IMR-90 (cell line): ENCODE data around the gene ALOX15B. TPM values are rescaled to one million over a fixed set of nuclear protein-coding genes. Genes with fewer than 3 reads are reported as not detected.

ENCODE experiments used
- ATAC-seq: fragments of 200-7000 bp; cut with Tn5 transposase; 2 replicates; pipeline ENCODE4 v1.9.1; 2020; ENCODE audit warnings: low read depth, mild to moderate bottlenecking, moderate library complexity
- BruUV-seq: library from RNA; stranded (reverse); fragments of 400-500 nt; replicated peaks from 2 replicates; lab custom pipeline; 2021; lab: Mats Ljungman, UMichigan
- CTCF ChIA-PET: fragments of 300-600 bp; formaldehyde crosslinking; extraction: SDS; loops from one replicate; lab custom pipeline; 2021; ENCODE audit warnings: antibody characterized with exemption; lab: Yijun Ruan, JAX
- POLR2A ChIA-PET: fragments of 300-600 bp; sonication (Branson Sonifier 250); formaldehyde crosslinking; loops from one replicate; lab custom pipeline; 2022; ENCODE audit warnings: antibody characterized with exemption; ENCODE audit not compliant: unreplicated experiment; lab: Charles Lee
- DNase-seq: peaks from one replicate; pipeline ENCODE4 v3.0.0; 2013
- H2AFZ ChIP-seq: replicated peaks from 2 replicates; pipeline ENCODE3; 2013; ENCODE audit warnings: low read length, mild to moderate bottlenecking; ENCODE audit not compliant: poor library complexity
- H2AK5ac ChIP-seq: 2 replicates; pipeline ENCODE4 v1.6.1; 2013; ENCODE audit warnings: low read depth, low read length, inconsistent platforms
- H2AK9ac ChIP-seq: replicated peaks from 2 replicates; pipeline ENCODE3; 2013; ENCODE audit warnings: mild to moderate bottlenecking, low read depth, low read length, moderate library complexity; ENCODE audit not compliant: poor library complexity
- H2BK120ac ChIP-seq: 2 replicates; pipeline ENCODE4 v1.6.1; 2013; ENCODE audit warnings: low read depth, low read length, inconsistent platforms
- H2BK15ac ChIP-seq: 3 replicates; pipeline ENCODE4 v1.6.1; 2013; ENCODE audit warnings: low read depth, low read length, inconsistent platforms
- H2BK20ac ChIP-seq: 2 replicates; pipeline ENCODE4 v1.6.1; 2013; ENCODE audit warnings: low read depth, mild to moderate bottlenecking, inconsistent platforms, low read length, moderate library complexity
- H2BK5ac ChIP-seq: 2 replicates; pipeline ENCODE4 v1.6.1; 2013; ENCODE audit warnings: mild to moderate bottlenecking, low read depth, low read length, inconsistent platforms; ENCODE audit not compliant: poor library complexity, severe bottlenecking
- H3K14ac ChIP-seq: replicated peaks from 2 replicates; pipeline ENCODE4 v1.6.1; 2013; ENCODE audit warnings: low read depth, low read length, inconsistent platforms
- H3K18ac ChIP-seq: 2 replicates; pipeline ENCODE4 v1.6.1; 2013; ENCODE audit warnings: low read depth, low read length, control low read depth
- H3K23ac ChIP-seq: 2 replicates; pipeline ENCODE4 v1.6.1; 2013; ENCODE audit warnings: low read depth, low read length, inconsistent platforms
- H3K27ac ChIP-seq: 2 replicates; pipeline ENCODE4 v1.5.1; 2013; ENCODE audit warnings: mild to moderate bottlenecking, control low read depth, low read length; ENCODE audit not compliant: insufficient read depth
- H3K27me3 ChIP-seq: 2 replicates; pipeline ENCODE4 v1.6.1; 2013; ENCODE audit warnings: low read length; ENCODE audit not compliant: control insufficient read depth, insufficient read depth
- H3K36me3 ChIP-seq: 2 replicates; pipeline ENCODE4 v1.6.1; 2013; ENCODE audit warnings: low read length, mixed read lengths; ENCODE audit not compliant: control insufficient read depth, insufficient read depth
- H3K4ac ChIP-seq: 2 replicates; pipeline ENCODE4 v1.6.1; 2013; ENCODE audit warnings: low read depth, low read length, inconsistent platforms
- H3K4me1 ChIP-seq: 2 replicates; pipeline ENCODE4 v1.6.1; 2013; ENCODE audit warnings: low read length, mixed read lengths; ENCODE audit not compliant: control insufficient read depth, insufficient read depth
- H3K4me2 ChIP-seq: 2 replicates; pipeline ENCODE4 v1.6.1; 2013; ENCODE audit warnings: low read depth, mild to moderate bottlenecking, control low read depth, low read length, moderate library complexity
- H3K4me3 ChIP-seq: 2 replicates; pipeline ENCODE4 v1.5.1; 2013; ENCODE audit warnings: low read depth, mild to moderate bottlenecking, control low read depth, low read length, moderate library complexity; ENCODE audit not compliant: insufficient read depth
- H3K56ac ChIP-seq: 2 replicates; pipeline ENCODE4 v1.6.1; 2013; ENCODE audit warnings: low read length, inconsistent platforms; ENCODE audit not compliant: insufficient read depth; ENCODE audit errors: extremely low read depth
- H3K79me1 ChIP-seq, 2 experiments: 2 replicates each; pipeline ENCODE4 v1.6.1; 2013; ENCODE audit warnings: low read length in 2 of 2, inconsistent platforms in 1 of 2, low read depth in 1 of 2
- H3K9ac ChIP-seq: 2 replicates; pipeline ENCODE4 v1.6.1; 2013; ENCODE audit warnings: low read depth, low read length, control low read depth
- H3K9me1 ChIP-seq: 2 replicates; pipeline ENCODE4 v1.6.1; 2013; ENCODE audit warnings: low read length, inconsistent platforms; ENCODE audit not compliant: insufficient read depth
- H3K9me3 ChIP-seq: 2 replicates; pipeline ENCODE4 v1.6.1; 2013; ENCODE audit warnings: low read length; ENCODE audit not compliant: control insufficient read depth, insufficient read depth
- H4K20me1 ChIP-seq: 2 replicates; pipeline ENCODE4 v1.6.1; 2013; ENCODE audit warnings: low read length, inconsistent platforms; ENCODE audit not compliant: insufficient read depth
- H4K5ac ChIP-seq: 2 replicates; pipeline ENCODE4 v1.6.1; 2013; ENCODE audit warnings: mild to moderate bottlenecking, low read depth, low read length, control low read depth
- H4K8ac ChIP-seq, 2 experiments: 2 replicates each; pipeline ENCODE4 v1.6.1; 2013; ENCODE audit warnings: low read depth in 2 of 2, low read length in 2 of 2, control low read depth in 1 of 2, inconsistent platforms in 1 of 2
- H4K91ac ChIP-seq: 2 replicates; pipeline ENCODE4 v1.6.1; 2013; ENCODE audit warnings: low read depth, low read length, inconsistent platforms; ENCODE audit not compliant: insufficient read depth
- BHLHE40 ChIP-seq: fragments of 150-350 bp; IDR thresholded peaks from 2 replicates; pipeline ENCODE4 v1.6.1; 2016; ENCODE audit warnings: mild to moderate bottlenecking, low read depth, low read length
- CEBPB ChIP-seq: IDR thresholded peaks from 2 replicates; pipeline ENCODE4 v1.6.1; 2012; ENCODE audit warnings: low read depth, low read length, improper control_type of control experiment
- CHD1 ChIP-seq: IDR thresholded peaks from 2 replicates; pipeline ENCODE4 v1.6.1; 2012; ENCODE audit warnings: low read depth, low read length, improper control_type of control experiment
- FOS ChIP-seq: fragments of 150-350 bp; IDR thresholded peaks from 2 replicates; pipeline ENCODE4 v1.6.1; 2016; ENCODE audit warnings: low read depth, low read length
- MAFK ChIP-seq: IDR thresholded peaks from 2 replicates; pipeline ENCODE4 v1.6.1; 2012; ENCODE audit warnings: low read depth, low read length, improper control_type of control experiment
- MAZ ChIP-seq: IDR thresholded peaks from 2 replicates; pipeline ENCODE4 v1.6.1; 2012; ENCODE audit warnings: low read depth, mild to moderate bottlenecking, low read length, improper control_type of control experiment, moderate library complexity, borderline replicate concordance
- MXI1 ChIP-seq: IDR thresholded peaks from 2 replicates; pipeline ENCODE4 v1.6.1; 2012; ENCODE audit warnings: low read depth, mild to moderate bottlenecking, low read length, moderate library complexity, borderline replicate concordance
- NFE2L2 ChIP-seq: fragments of 150-350 bp; IDR thresholded peaks from 2 replicates; pipeline ENCODE4 v1.6.1; 2016; ENCODE audit warnings: low read depth, mild to moderate bottlenecking, low read length
- POLR2A ChIP-seq: IDR thresholded peaks from 2 replicates; pipeline ENCODE4 v1.6.1; 2012; ENCODE audit warnings: mild to moderate bottlenecking, low read depth, low read length
- RCOR1 ChIP-seq: IDR thresholded peaks from 2 replicates; pipeline ENCODE4 v1.6.1; 2012; ENCODE audit warnings: mild to moderate bottlenecking, low read length, improper control_type of control experiment; ENCODE audit not compliant: insufficient replicate concordance
- RFX5 ChIP-seq: IDR thresholded peaks from 2 replicates; pipeline ENCODE4 v1.8.0; 2012; ENCODE audit warnings: low read depth, mild to moderate bottlenecking, low read length, moderate library complexity
- WGBS, 2 experiments: methylation state at CpG; one replicate each; pipeline versions ENCODE4 v1.1.5 to v1.1.7; 2013; ENCODE audit warnings: missing lambda C conversion rate in 2 of 2; ENCODE audit not compliant: insufficient read length in 1 of 2; ENCODE audit errors: extremely low coverage in 2 of 2; 5-methylcytosine and 5-hydroxymethylcytosine counted together
- dilution Hi-C: fragments of 300-500 bp; cut with HindIII; formaldehyde crosslinking; loops from one replicate; pipeline ENCODE4 v1.14.3; 2018; ENCODE audit warnings: low sequenced_read_pairs; ENCODE audit not compliant: unreplicated experiment
- in situ Hi-C: fragments of 300-500 bp; cut with MboI; formaldehyde crosslinking; loops from 3 replicates; pipeline ENCODE4 v1.14.3; 2019; ENCODE audit warnings: low sequenced_read_pairs, inconsistent platforms, mixed read lengths
- intact Hi-C: fragments of 100-400 bp; cut with micrococcal nuclease; formaldehyde crosslinking; loops from 2 replicates; pipeline ENCODE4 v1.10.0; 2022
- polyA plus RNA-seq, 3 experiments: library from polyadenylated mRNA; depleted of rRNA; stranded (reverse); fragments of >200 nt; gene quantifications; 2 replicates each; pipeline ENCODE4 v1.2.3, GENCODE V29; 2012; ENCODE audit warnings: low replicate concordance in 1 of 3
- total RNA-seq: library from RNA; depleted of rRNA; stranded (reverse); fragments of >200 nt; gene quantifications from 2 replicates; pipeline ENCODE4 v1.2.3, GENCODE V29; 2012
- TF ChIP-seq, protein P1 (sequence below): fragments of 150-350 bp; IDR thresholded peaks from 2 replicates; pipeline ENCODE4 v1.6.1; 2016; ENCODE audit warnings: low read depth, mild to moderate bottlenecking, low read length, moderate library complexity, borderline replicate concordance
- TF ChIP-seq, protein P2 (sequence below): conservative IDR thresholded peaks from 2 replicates; pipeline ENCODE4 v1.5.1; 2012; ENCODE audit warnings: mild to moderate bottlenecking, low read depth, low read length, improper control_type of control experiment
- TF ChIP-seq, protein P3 (sequence below): fragments of 150-350 bp; IDR thresholded peaks from 2 replicates; pipeline ENCODE4 v1.6.1; 2017; ENCODE audit warnings: mild to moderate bottlenecking, antibody characterized with exemption, low read length, low read depth

Gene ALOX15B
- total and polyA plus RNA-seq, 2 of the 4 experiments (the other 2 are of a cell fraction) = not detected

DNA sequence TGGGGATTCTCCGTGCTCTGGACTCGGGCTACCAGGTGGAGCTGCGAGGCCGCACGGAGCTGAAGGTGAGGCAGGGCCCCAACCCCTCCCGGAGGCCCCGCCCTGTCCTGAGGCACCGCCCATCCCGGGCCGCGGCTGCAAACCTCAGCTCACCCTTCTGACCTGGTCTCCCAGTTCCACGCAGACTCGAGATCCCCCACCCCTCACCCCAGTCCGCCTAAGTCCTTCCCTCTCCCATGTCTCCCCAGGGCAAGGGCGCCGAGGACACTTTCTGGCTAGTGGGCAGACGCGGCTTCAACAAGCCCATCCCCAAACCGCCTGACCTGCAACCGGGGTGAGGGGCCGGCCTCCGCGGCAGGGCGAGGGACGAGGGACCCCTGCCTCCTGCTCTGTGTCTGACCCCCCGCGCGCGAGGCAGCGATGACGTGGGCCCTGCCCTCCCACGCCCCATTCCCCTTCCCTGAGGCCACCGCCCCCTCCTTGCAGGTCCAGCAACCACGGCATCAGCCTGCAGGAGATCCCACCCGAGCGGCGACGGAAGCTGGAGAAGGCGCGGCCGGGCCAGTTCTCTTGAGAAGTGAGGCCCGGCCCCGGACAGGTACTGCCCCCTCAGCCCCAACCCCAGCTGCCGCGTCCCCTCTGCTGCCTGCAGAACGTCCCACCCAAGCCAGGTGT, 22.8 kb upstream of the ALOX15B start:
- no peak overlapping the region for H4K91ac ChIP-seq
- 0 out of 2 replicates have a peak overlapping the region, but pooled peaks have one; percentile 7 for H3K4me3 ChIP-seq
- no peaks in the 10 kb centered on the region for H3K9me1 ChIP-seq
- no peaks in the 10 kb centered on the region for H3K9me3 ChIP-seq
- H3K4ac ChIP-seq = no peak overlapping the region
- H2AK5ac ChIP-seq = no peak overlapping the region
- no peaks in the 10 kb centered on the region for H4K20me1 ChIP-seq
- no peak overlapping the region for H2BK5ac ChIP-seq
- H2BK120ac ChIP-seq = no peak overlapping the region
- BruUV-seq = no TSS peak
- no peak for TF ChIP-seq CEBPB
- no peak for TF ChIP-seq RFX5
- TF ChIP-seq, protein P1, sequence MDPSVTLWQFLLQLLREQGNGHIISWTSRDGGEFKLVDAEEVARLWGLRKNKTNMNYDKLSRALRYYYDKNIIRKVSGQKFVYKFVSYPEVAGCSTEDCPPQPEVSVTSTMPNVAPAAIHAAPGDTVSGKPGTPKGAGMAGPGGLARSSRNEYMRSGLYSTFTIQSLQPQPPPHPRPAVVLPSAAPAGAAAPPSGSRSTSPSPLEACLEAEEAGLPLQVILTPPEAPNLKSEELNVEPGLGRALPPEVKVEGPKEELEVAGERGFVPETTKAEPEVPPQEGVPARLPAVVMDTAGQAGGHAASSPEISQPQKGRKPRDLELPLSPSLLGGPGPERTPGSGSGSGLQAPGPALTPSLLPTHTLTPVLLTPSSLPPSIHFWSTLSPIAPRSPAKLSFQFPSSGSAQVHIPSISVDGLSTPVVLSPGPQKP = no peak
- TF ChIP-seq FOS = no peak
- no peak for TF ChIP-seq MXI1
- TF ChIP-seq RCOR1 = no peak
- TF ChIP-seq, protein P2, sequence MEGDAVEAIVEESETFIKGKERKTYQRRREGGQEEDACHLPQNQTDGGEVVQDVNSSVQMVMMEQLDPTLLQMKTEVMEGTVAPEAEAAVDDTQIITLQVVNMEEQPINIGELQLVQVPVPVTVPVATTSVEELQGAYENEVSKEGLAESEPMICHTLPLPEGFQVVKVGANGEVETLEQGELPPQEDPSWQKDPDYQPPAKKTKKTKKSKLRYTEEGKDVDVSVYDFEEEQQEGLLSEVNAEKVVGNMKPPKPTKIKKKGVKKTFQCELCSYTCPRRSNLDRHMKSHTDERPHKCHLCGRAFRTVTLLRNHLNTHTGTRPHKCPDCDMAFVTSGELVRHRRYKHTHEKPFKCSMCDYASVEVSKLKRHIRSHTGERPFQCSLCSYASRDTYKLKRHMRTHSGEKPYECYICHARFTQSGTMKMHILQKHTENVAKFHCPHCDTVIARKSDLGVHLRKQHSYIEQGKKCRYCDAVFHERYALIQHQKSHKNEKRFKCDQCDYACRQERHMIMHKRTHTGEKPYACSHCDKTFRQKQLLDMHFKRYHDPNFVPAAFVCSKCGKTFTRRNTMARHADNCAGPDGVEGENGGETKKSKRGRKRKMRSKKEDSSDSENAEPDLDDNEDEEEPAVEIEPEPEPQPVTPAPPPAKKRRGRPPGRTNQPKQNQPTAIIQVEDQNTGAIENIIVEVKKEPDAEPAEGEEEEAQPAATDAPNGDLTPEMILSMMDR = no peak
- no peak for TF ChIP-seq NFE2L2
- TF ChIP-seq, protein P3, sequence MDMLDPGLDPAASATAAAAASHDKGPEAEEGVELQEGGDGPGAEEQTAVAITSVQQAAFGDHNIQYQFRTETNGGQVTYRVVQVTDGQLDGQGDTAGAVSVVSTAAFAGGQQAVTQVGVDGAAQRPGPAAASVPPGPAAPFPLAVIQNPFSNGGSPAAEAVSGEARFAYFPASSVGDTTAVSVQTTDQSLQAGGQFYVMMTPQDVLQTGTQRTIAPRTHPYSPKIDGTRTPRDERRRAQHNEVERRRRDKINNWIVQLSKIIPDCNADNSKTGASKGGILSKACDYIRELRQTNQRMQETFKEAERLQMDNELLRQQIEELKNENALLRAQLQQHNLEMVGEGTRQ = no peak
- TF ChIP-seq MAZ = no peak
- no peak for TF ChIP-seq CHD1
- no peak for TF ChIP-seq BHLHE40
- TF ChIP-seq MAFK = no peak
- no peak for TF ChIP-seq POLR2A
- no peaks in the 10 kb centered on the region for H3K79me1 ChIP-seq
- no peak overlapping the region for H3K23ac ChIP-seq
- ChIA-PET CTCF (no interaction called here), POLR2A (no interaction called here)
- intact Hi-C loops (no loop called here), dilution Hi-C loops (no loop called here), in situ Hi-C loops (no loop called here)
- no peak overlapping the region for H2BK20ac ChIP-seq
- H4K8ac ChIP-seq = no peak overlapping the region
- no peak overlapping the region for H3K14ac ChIP-seq
- ATAC-seq (peak; percentile 58), DNase-seq (no peak)
- H2AK9ac ChIP-seq = no peak overlapping the region
- no peak overlapping the region for H3K18ac ChIP-seq
- H2AFZ ChIP-seq = peak overlapping the region; percentile 84
- H3K9ac ChIP-seq = no peak overlapping the region
- no peak overlapping the region for H2BK15ac ChIP-seq
- peaks cover 3% of the 10 kb centered on the region; the same call in 1 of the 2 replicates for H3K4me1 ChIP-seq
- H4K5ac ChIP-seq = no peak overlapping the region
- H3K27me3 ChIP-seq = peaks cover 79% of the 10 kb centered on the region
- WGBS, 2 experiments = 3% methylated on average over 13 of the region's 46 CpGs; no CpG with 5 or more reads in 1 of the 2 experiments
- H3K36me3 ChIP-seq = no peaks in the 10 kb centered on the region
- no peak overlapping the region for H3K56ac ChIP-seq
- H3K27ac ChIP-seq = no peak overlapping the region
- peak overlapping the region; percentile 33; the same call in 1 of the 2 replicates for H3K4me2 ChIP-seq
